Transverse colon (tissue), 4 donors: ENCODE data around the gene ASPG. TPM values are rescaled to one million over a fixed set of nuclear protein-coding genes. Genes with fewer than 3 reads are reported as not detected.

Source experiments
- DNase-seq: peaks from one replicate; pipeline ENCODE4 v3.0.0-alpha.2; 2019
- H3K27ac ChIP-seq, 4 donors: fragments of 200-600 bp; sonication (generic); 2 replicates each; pipeline ENCODE4 v1.5.1; 2016 to 2018; ENCODE audit warnings: inconsistent platforms in 4 of 4
- H3K27me3 ChIP-seq: fragments of 200-600 bp; sonication (generic); 2 replicates; pipeline ENCODE4 v1.5.1; 2017; ENCODE audit warnings: inconsistent platforms
- H3K36me3 ChIP-seq, 4 donors: fragments of 200-600 bp; sonication (generic); 2 replicates each; pipeline ENCODE4 v1.5.1; 2017 to 2019; ENCODE audit warnings: inconsistent platforms in 4 of 4
- H3K4me1 ChIP-seq, 4 donors: fragments of 200-600 bp; sonication (generic); 2 replicates each; pipeline ENCODE4 v1.5.1; 2017 to 2020; ENCODE audit warnings: inconsistent platforms in 4 of 4
- H3K4me3 ChIP-seq, 4 donors: fragments of 200-600 bp; sonication (generic); 1 replicate in 1 of 4; 2 replicates in 3 of 4; pipeline versions ENCODE4 v1.5.1 to v1.6.1; 2017 to 2019; ENCODE audit warnings: inconsistent platforms in 4 of 4
- H3K9me3 ChIP-seq, 2 donors: fragments of 200-600 bp; sonication (generic); 2 replicates each; pipeline ENCODE4 v1.5.1; 2017 to 2019; ENCODE audit warnings: inconsistent platforms in 2 of 2
- CTCF ChIP-seq, 5 experiments: fragments of 200-600 bp in 3 of 5; fragments of 450-650 bp in 2 of 5; sonication (generic) in 3 of 5; IDR thresholded peaks; 1 replicate in 2 of 5; 2 replicates in 3 of 5; pipeline ENCODE4 v1.5.1; 2016 to 2017; ENCODE audit warnings: antibody characterized with exemption in 5 of 5, inconsistent platforms in 3 of 5, mild to moderate bottlenecking in 2 of 5, moderate library complexity in 1 of 5
- EP300 ChIP-seq: sonication (generic); formaldehyde crosslinking; IDR thresholded peaks from one replicate; pipeline ENCODE4 v1.6.1; 2017; ENCODE audit warnings: antibody characterized with exemption, low read depth
- POLR2A ChIP-seq: fragments of 450-650 bp; IDR thresholded peaks from one replicate; pipeline ENCODE4 v1.6.1; 2016; ENCODE audit warnings: antibody characterized with exemption, mild to moderate bottlenecking, moderate library complexity
- POLR2AphosphoS5 ChIP-seq, 3 donors: sonication (generic); formaldehyde crosslinking; IDR thresholded peaks; one replicate each; pipeline ENCODE4 v1.6.1; 2016; ENCODE audit warnings: antibody characterized with exemption in 3 of 3
- WGBS, 2 donors: methylation state at CpG; one replicate each; pipeline ENCODE4 v1.1.5; 2018; ENCODE audit warnings: low coverage in 1 of 2; 5-methylcytosine and 5-hydroxymethylcytosine counted together
- in situ Hi-C, 4 donors: fragments of 200-750 bp; cut with MboI; loops; one replicate each; pipeline versions ENCODE4 v1.15.0 to v1.15.1; 2017; ENCODE audit warnings: low sequenced_read_pairs in 3 of 4, low pct_ligation_motif_present in 1 of 4, low pct_unique_long_range_greater_than_20kb in 1 of 4
- intact Hi-C: fragments of 100-400 bp; cut with DNase I; formaldehyde crosslinking; loops from one replicate; pipeline ENCODE4 v1.15.1; 2023; ENCODE audit warnings: low total_unique reads
- total RNA-seq, 4 donors: library from RNA; depleted of rRNA; stranded (reverse); fragments of >200 nt; gene quantifications; one replicate each; pipeline ENCODE4 v1.1.0, GENCODE V29; 2016

The ASPG gene
- total RNA-seq, 4 donors from 2014 or later: 4.4 to 20.3 (median 8.7) TPM

- H3K27ac ChIP-seq: no peak overlapping the region
- 9% methylated on average over 11 of the region's 11 CpGs; no CpG with 5 or more reads in 1 of the 2 donors for WGBS, 2 donors
- peaks cover 9 to 11% of the 10 kb centered on the region in 2 donors for H3K9me3 ChIP-seq
- H3K4me3 ChIP-seq: no peak overlapping the region
- H3K27me3 ChIP-seq: peaks cover 48% of the 10 kb centered on the region
- intact Hi-C loops: no loop called here
- in situ Hi-C loops: loop anchor here (5.0 to 25.0 kb wide), 2 partner anchors 54 to 431 kb away; no protein-coding TSS in a partner anchor
- TF ChIP-seq POLR2AphosphoS5 (IDR thresholded peaks at IDR 0.05) (no peak), POLR2A (no peak), EP300 (no peak), CTCF (IDR thresholded peaks at IDR 0.05) (peak; percentile 46 to 94 (median 63))
- H3K36me3 ChIP-seq: no peaks in the 10 kb centered on the region
- peaks cover 0 to 11% (median 8%) of the 10 kb centered on the region in 4 donors for H3K4me1 ChIP-seq
- peak; percentile 66 for DNase-seq
Measured at GRCh38 chr14:104130974-104131651, 45.6 kb downstream of the ASPG start.

GRCh38 chr14:104131968-104132732, 46.6 kb downstream of the ASPG start:
- DNase-seq: peak; percentile 4
- WGBS, 2 donors: 72 to 74% methylated on average over 15 to 23 of the region's 23 CpGs
- intact Hi-C loops: no loop called here
- in situ Hi-C loops: loop anchor here (5.0 to 25.0 kb wide), 2 partner anchors 55 to 430 kb away; no protein-coding TSS in a partner anchor
- peaks cover 57% of the 10 kb centered on the region for H3K27me3 ChIP-seq
- H3K4me3 ChIP-seq: no peak overlapping the region
- peaks cover 6 to 20% (median 17%) of the 10 kb centered on the region in 4 donors for H3K4me1 ChIP-seq
- TF ChIP-seq POLR2AphosphoS5 (IDR thresholded peaks at IDR 0.05) (no peak), CTCF (IDR thresholded peaks at IDR 0.05) (no peak), EP300 (no peak), POLR2A (no peak)
- peaks cover 9 to 11% of the 10 kb centered on the region in 2 donors for H3K9me3 ChIP-seq
- no peaks in the 10 kb centered on the region for H3K36me3 ChIP-seq
- H3K27ac ChIP-seq: no peak overlapping the region

GRCh38 chr14:104132981-104133380, 47.5 kb downstream of the ASPG start:
- TF ChIP-seq POLR2A: no peak
- no peak for TF ChIP-seq CTCF (IDR thresholded peaks at IDR 0.05)
- TF ChIP-seq POLR2AphosphoS5 (IDR thresholded peaks at IDR 0.05): no peak
- no peak for TF ChIP-seq EP300
- intact Hi-C loops: no loop called here
- WGBS, 2 donors: 40% methylated on average over 7 of the region's 7 CpGs; no CpG with 5 or more reads in 1 of the 2 donors
- no peaks in the 10 kb centered on the region for H3K36me3 ChIP-seq
- H3K9me3 ChIP-seq: peaks cover 9 to 11% of the 10 kb centered on the region in 2 donors
- H3K4me1 ChIP-seq: peaks cover 10 to 28% (median 25%) of the 10 kb centered on the region in 4 donors
- no peak overlapping the region for H3K4me3 ChIP-seq
- peaks cover 65% of the 10 kb centered on the region for H3K27me3 ChIP-seq
- no peak overlapping the region for H3K27ac ChIP-seq
- in situ Hi-C loops: loop anchor here (5.0 to 25.0 kb wide), 2 partner anchors 56 to 429 kb away; no protein-coding TSS in a partner anchor
- DNase-seq: no peak

GRCh38 chr14:104133496-104133895, 48.0 kb downstream of the ASPG start:
- no peak for TF ChIP-seq CTCF (IDR thresholded peaks at IDR 0.05)
- no peak for TF ChIP-seq POLR2AphosphoS5 (IDR thresholded peaks at IDR 0.05)
- no peak for TF ChIP-seq EP300
- TF ChIP-seq POLR2A: no peak
- no peak overlapping the region for H3K4me3 ChIP-seq
- no peak for DNase-seq
- H3K9me3 ChIP-seq: peaks cover 9 to 11% of the 10 kb centered on the region in 2 donors
- 67% methylated on average over 6 of the region's 9 CpGs; no CpG with 5 or more reads in 1 of the 2 donors for WGBS, 2 donors
- in situ Hi-C loops (loop anchor here (5.0 to 25.0 kb wide), 2 partner anchors 56 to 429 kb away; no protein-coding TSS in a partner anchor), intact Hi-C loops (no loop called here)
- H3K36me3 ChIP-seq: no peaks in the 10 kb centered on the region
- H3K27me3 ChIP-seq: peaks cover 71% of the 10 kb centered on the region
- no peak overlapping the region for H3K27ac ChIP-seq
- peaks cover 12 to 32% (median 29%) of the 10 kb centered on the region in 4 donors for H3K4me1 ChIP-seq
